Omental fat pad (tissue), 4 donors: Measurements from ENCODE around the gene FNBP1. TPM values are rescaled to one million over a fixed set of nuclear protein-coding genes. Genes with fewer than 3 reads are reported as not detected.
"Not testable (repeated sequence)": the region's sequence is repeated elsewhere in the genome, so short reads cannot be mapped to it uniquely, and the experiment has no call there.

Experiments
- ATAC-seq: fragments of 150-250 bp; one replicate; pipeline ENCODE4 v1.9.1; 2016; ENCODE audit warnings: mild to moderate bottlenecking, moderate library complexity; ENCODE audit not compliant: low FRiP score
- DNase-seq: peaks from one replicate; pipeline ENCODE4 v3.0.0-alpha.2; 2019; ENCODE audit warnings: low spot score
- CTCF ChIP-seq, 3 donors: fragments of 450-650 bp; IDR thresholded peaks; one replicate each; pipeline ENCODE4 v1.5.1; 2016 to 2017; ENCODE audit warnings: antibody characterized with exemption in 3 of 3, mild to moderate bottlenecking in 3 of 3, moderate library complexity in 2 of 3
- total RNA-seq, 4 donors: library from RNA; depleted of rRNA; stranded (reverse); fragments of >200 nt; gene quantifications; one replicate each; pipeline ENCODE4 v1.1.0, GENCODE V29; 2016

The FNBP1 gene
- total RNA-seq, 4 donors from 2014 or later, result 38.7 to 53.4 (median 45.9) TPM

GRCh38 chr9:130013326-130013725 lies 29.7 kb downstream of the FNBP1 start:
- ATAC-seq, result no peak
- DNase-seq, result no peak
- TF ChIP-seq CTCF (IDR thresholded peaks at IDR 0.05), result no peak

GRCh38 chr9:130010151-130010988 lies 32.6 kb downstream of the FNBP1 start:
- no peak for TF ChIP-seq CTCF (IDR thresholded peaks at IDR 0.05)
- ATAC-seq (no peak), DNase-seq (no peak)

GRCh38 chr9:130009546-130009945 lies 33.4 kb downstream of the FNBP1 start:
- DNase-seq, ATAC-seq: not testable (repeated sequence)

- no peak for TF ChIP-seq CTCF (IDR thresholded peaks at IDR 0.05)
- ATAC-seq (no peak), DNase-seq (no peak)
These were observed 34.5 kb downstream of the FNBP1 start for GRCh38 chr9:130008538-130008937.

- DNase-seq, ATAC-seq: not testable (repeated sequence)
These were observed 36.0 kb downstream of the FNBP1 start for GRCh38 chr9:130006952-130007351.

- no peak for TF ChIP-seq CTCF (IDR thresholded peaks at IDR 0.05)
- ATAC-seq, result no peak
- DNase-seq, result no peak
These were observed 38.9 kb downstream of the FNBP1 start for GRCh38 chr9:130003943-130004552.

- DNase-seq (no peak), ATAC-seq (no peak)
- no peak for TF ChIP-seq CTCF (IDR thresholded peaks at IDR 0.05)
These were observed 40.7 kb downstream of the FNBP1 start for GRCh38 chr9:130002320-130002719.

- DNase-seq (no peak), ATAC-seq (no peak)
- TF ChIP-seq CTCF (IDR thresholded peaks at IDR 0.05), result no peak
These were observed 41.8 kb downstream of the FNBP1 start for GRCh38 chr9:130001190-130001589.
